ENCODE measurements around the gene NTMT1. TPM values are rescaled to one million over a fixed set of nuclear protein-coding genes. Genes with fewer than 3 reads are reported as not detected.
A peak's percentile ranks its signal among the peaks of the same experiment; 100 is the strongest.

NTMT1 gene, protein sequence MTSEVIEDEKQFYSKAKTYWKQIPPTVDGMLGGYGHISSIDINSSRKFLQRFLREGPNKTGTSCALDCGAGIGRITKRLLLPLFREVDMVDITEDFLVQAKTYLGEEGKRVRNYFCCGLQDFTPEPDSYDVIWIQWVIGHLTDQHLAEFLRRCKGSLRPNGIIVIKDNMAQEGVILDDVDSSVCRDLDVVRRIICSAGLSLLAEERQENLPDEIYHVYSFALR
- total RNA-seq, result 10 to 100 TPM; 11.9 to 29.7 (median 25.3) TPM
- polyA plus RNA-seq, result 10 to 100 TPM; 11.7 to 33.1 TPM
- long read RNA-seq, donor 1, transcript NTMT1-206 (4 exons, 576 nt), result minor isoform, 24 of 136 reads
- long read RNA-seq, donor 1, transcript NTMT1-207 (3 exons, 1,072 nt), result minor isoform, 5 of 136 reads
- long read RNA-seq, donor 1, transcript NTMT1-203 (4 exons, 1,315 nt), result major isoform, 77 of 136 reads
- long read RNA-seq, donor 1, transcript NTMT1-202 (4 exons, 741 nt), result minor isoform, 10 of 136 reads
- long read RNA-seq, donor 1, partial matches to known transcripts, result 4 of 136 reads
- long read RNA-seq, donor 1, other reads (novel, unspliced or antisense), result 11 of 136 reads
- long read RNA-seq, donor 2, transcript NTMT1-203 (4 exons, 1,315 nt), result major isoform, 13 of 32 reads
- long read RNA-seq, donor 2, partial matches to known transcripts, result 9 of 32 reads
- long read RNA-seq, donor 2, other reads (novel, unspliced or antisense), result 0 of 32 reads
- long read RNA-seq, donor 3, transcript NTMT1-202 (4 exons, 741 nt), result minor isoform, 8 of 52 reads
- long read RNA-seq, donor 3, transcript NTMT1-203 (4 exons, 1,315 nt), result major isoform, 31 of 52 reads
- long read RNA-seq, donor 3, partial matches to known transcripts, result 3 of 52 reads
- long read RNA-seq, donor 3, other reads (novel, unspliced or antisense), result 4 of 52 reads

DNA sequence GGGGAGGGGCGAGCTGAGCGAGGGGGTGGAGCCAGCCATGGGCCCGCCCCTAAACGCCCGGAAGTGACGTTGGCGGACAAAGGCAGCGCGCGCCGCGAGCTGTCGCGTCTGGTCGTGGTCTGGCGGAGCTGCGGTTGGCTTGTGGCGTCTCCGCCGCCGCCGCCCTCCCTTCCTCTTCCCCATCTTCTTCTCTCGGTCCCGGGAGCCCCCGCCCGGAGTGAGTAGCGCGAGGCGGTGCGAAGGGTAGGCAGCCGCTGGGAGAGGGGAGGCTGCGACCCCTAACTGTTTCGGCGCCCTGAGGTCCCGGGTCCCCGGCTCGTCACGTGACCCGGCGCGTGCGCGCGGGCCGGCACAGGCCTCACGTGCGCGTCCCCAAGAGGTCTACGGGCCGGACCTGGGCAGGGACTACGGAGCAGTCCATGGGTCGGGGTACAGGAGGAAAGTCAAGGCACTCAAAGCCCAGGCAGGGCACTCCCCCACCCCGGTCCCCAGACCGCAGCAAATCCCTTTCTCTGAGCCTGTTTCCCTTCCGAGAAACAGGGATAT, at the start of gene NTMT1:
TSS of gene NTMT1 (plus strand) at position 85 of the 546 bp plus-strand sequence. CDS start 6,541 bp downstream, outside the sequence.
- H3K4me3 ChIP-seq, result peak within 1 kb of the TSS; percentile 63
- 0 to 1% (median 0%) methylated on average over 42 to 55 of the region's 55 CpGs for WGBS, 3 donors
- H3K27me3 ChIP-seq, result no peaks in the 10 kb centered on the region
- intact Hi-C loops (cut with DNase I), result loop anchor here in 1 of 4 donors (5.0 kb wide), 1 partner anchor 489 kb away; no protein-coding TSS in a partner anchor
- no peaks in the 10 kb centered on the region for H3K9me3 ChIP-seq
- peaks cover 12% of the 10 kb centered on the region for H3K4me1 ChIP-seq (ENCODE audit: insufficient read depth)
- TF ChIP-seq POLR2A (IDR thresholded peaks at IDR 0.05), result peak; percentile 99
- TF ChIP-seq, protein P1, sequence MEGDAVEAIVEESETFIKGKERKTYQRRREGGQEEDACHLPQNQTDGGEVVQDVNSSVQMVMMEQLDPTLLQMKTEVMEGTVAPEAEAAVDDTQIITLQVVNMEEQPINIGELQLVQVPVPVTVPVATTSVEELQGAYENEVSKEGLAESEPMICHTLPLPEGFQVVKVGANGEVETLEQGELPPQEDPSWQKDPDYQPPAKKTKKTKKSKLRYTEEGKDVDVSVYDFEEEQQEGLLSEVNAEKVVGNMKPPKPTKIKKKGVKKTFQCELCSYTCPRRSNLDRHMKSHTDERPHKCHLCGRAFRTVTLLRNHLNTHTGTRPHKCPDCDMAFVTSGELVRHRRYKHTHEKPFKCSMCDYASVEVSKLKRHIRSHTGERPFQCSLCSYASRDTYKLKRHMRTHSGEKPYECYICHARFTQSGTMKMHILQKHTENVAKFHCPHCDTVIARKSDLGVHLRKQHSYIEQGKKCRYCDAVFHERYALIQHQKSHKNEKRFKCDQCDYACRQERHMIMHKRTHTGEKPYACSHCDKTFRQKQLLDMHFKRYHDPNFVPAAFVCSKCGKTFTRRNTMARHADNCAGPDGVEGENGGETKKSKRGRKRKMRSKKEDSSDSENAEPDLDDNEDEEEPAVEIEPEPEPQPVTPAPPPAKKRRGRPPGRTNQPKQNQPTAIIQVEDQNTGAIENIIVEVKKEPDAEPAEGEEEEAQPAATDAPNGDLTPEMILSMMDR (IDR thresholded peaks at IDR 0.05), result peak in 2 of 3 donors; percentile 14 to 38
- TF ChIP-seq EP300 (IDR thresholded peaks at IDR 0.05), result no peak
- no peaks in the 10 kb centered on the region for H3K36me3 ChIP-seq
- DNase-seq, result peak; percentile 83 to 94 (median 92)
- peak within 1 kb of the TSS; percentile 50 to 84 for H3K27ac ChIP-seq

DNA sequence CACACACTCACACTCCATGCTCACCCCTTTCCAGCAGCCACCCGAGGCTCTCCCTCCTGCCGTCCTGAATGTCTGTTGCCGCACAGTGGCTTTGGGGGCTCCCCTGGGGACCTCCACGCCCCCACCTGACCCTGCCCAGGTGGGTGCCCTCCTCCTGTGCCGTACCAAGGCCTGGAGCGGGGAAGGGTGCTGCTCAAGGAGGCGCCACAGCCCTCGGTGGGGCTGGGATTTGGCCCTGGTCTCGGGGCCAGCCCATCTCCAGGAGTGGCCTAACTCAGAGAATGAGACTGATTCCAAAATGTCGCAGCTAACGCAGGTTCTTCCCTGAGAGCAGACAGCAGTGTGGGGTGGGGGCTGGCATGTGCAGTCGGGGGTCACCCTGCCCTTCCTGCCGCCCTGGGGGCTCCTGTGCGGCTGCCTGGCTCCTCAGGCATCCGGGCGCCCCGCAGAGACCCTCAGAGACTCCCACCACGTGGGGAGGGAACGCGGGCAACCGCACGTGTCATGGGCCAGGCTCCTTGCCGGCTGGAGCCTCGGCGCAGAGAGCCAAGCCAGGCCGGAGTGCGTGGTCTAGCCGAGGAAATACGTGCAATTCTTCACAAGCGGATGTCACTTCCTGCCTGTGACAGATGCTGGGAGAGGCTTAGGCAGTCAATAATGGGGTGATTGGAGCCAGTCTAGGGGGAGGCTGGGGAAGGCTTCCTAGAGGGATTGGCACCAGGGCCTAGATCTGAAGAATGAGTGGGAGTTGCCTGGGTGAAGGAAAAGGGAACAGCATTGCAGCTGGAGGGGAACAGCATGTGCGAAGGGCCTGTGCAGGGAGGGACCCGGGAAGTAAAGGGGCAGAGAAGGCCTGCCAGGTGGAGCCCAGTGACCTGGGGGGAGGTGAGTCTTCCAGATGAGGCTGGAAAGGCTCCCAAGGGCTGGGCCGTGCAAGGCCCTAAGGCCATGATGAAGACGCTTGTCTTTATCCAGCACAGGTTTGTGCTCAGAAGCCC, 49.1 kb upstream of the NTMT1 start:
- H3K4me1 ChIP-seq (ENCODE audit: insufficient read depth), result no peaks in the 10 kb centered on the region
- DNase-seq, result peak in 1 of 5 donors; percentile 48
- H3K4me3 ChIP-seq, result no peak overlapping the region
- H3K27me3 ChIP-seq, result no peaks in the 10 kb centered on the region
- WGBS, 3 donors, result 62 to 66% (median 63%) methylated on average over 26 to 34 of the region's 34 CpGs
- no peak overlapping the region for H3K27ac ChIP-seq
- TF ChIP-seq EP300 (IDR thresholded peaks at IDR 0.05), result no peak
- TF ChIP-seq, protein P1 (IDR thresholded peaks at IDR 0.05), result no peak
- no peak for TF ChIP-seq POLR2A (IDR thresholded peaks at IDR 0.05)
- H3K36me3 ChIP-seq, result no peaks in the 10 kb centered on the region
- no peaks in the 10 kb centered on the region for H3K9me3 ChIP-seq
- intact Hi-C loops (cut with DNase I), result no loop called here

DNA sequence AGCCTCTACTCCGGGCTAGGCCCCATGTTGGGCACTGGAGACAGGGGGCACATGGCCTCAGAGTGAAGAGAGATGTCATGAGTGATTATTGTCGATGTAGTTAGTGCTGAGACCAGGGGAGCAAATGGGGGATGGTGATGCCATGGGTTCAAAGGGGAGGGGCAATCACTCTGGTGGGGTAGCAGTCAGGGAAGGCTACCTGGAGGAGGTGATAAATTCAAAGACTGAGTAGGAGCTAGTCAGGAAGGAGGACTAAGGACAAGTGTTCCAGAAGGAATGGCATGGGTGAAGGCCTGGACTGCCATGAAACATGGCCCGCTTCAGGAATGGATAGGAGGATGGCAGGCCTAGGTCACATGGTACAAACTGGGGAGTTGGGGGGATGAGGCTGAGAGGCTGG, 46.7 kb upstream of the NTMT1 start:
- no peak overlapping the region for H3K4me3 ChIP-seq
- intact Hi-C loops (cut with DNase I), result no loop called here
- TF ChIP-seq POLR2A (IDR thresholded peaks at IDR 0.05) (no peak), EP300 (IDR thresholded peaks at IDR 0.05) (no peak)
- TF ChIP-seq, protein P1 (IDR thresholded peaks at IDR 0.05), result no peak
- no peak overlapping the region for H3K27ac ChIP-seq
- no peak for DNase-seq
- no peaks in the 10 kb centered on the region for H3K4me1 ChIP-seq (ENCODE audit: insufficient read depth)
- WGBS, 3 donors, result 87 to 89% (median 89%) methylated on average over 3 of the region's 3 CpGs
- H3K27me3 ChIP-seq, result no peaks in the 10 kb centered on the region
- H3K9me3 ChIP-seq, result no peaks in the 10 kb centered on the region
- no peaks in the 10 kb centered on the region for H3K36me3 ChIP-seq

Measured in ovary (tissue), 10 donors.